ENCODE data around the gene SPATA24. TPM values are rescaled to one million over a fixed set of nuclear protein-coding genes. Genes with fewer than 3 reads are reported as not detected.

SPATA24 gene
- total and polyA plus RNA-seq, 2 of the 8 experiments (the other 6 are each of a cell fraction or from before 2014, with no cell fraction given): 5.8 to 9.4 TPM

- TF ChIP-seq GABPA (IDR thresholded peaks at IDR 0.05; ENCODE audit: borderline replicate concordance, insufficient read depth, low read length) (0 out of 2 replicates have a peak, but pooled peaks have one; percentile 10), RAD21 (IDR thresholded peaks at IDR 0.05 in 1 of 2, conservative IDR thresholded peaks at IDR 0.05 in 1 of 2; ENCODE audit: low read depth in 2 of 2, low read length in 2 of 2) (no peak), RNF2 (IDR thresholded peaks at IDR 0.05; ENCODE audit: borderline replicate concordance, low read depth, low read length, missing control alignments, poor library complexity, severe bottlenecking) (no peak), POLR2A (IDR thresholded peaks at IDR 0.05; ENCODE audit: control extremely low read depth in 1 of 2, low read depth in 2 of 2, low read length in 2 of 2) (no peak), SIRT6 (IDR thresholded peaks at IDR 0.05; ENCODE audit: low read length) (no peak), ZNF274 (IDR thresholded peaks at IDR 0.05; ENCODE audit: borderline replicate concordance, extremely low read depth, low read length) (no peak), ASH2L (IDR thresholded peaks at IDR 0.05; ENCODE audit: low read length) (peak; percentile 27), BRCA1 (IDR thresholded peaks at IDR 0.05; ENCODE audit: low read depth, low read length) (no peak), NRF1 (IDR thresholded peaks at IDR 0.05; ENCODE audit: low read depth, low read length) (no peak), SUZ12 (IDR thresholded peaks at IDR 0.05; ENCODE audit: low read length) (0 out of 2 replicates have a peak, but pooled peaks have one; percentile 5), SAP30 (IDR thresholded peaks at IDR 0.05; ENCODE audit: insufficient read depth, insufficient replicate concordance, low read length) (no peak), TAF1 (IDR thresholded peaks at IDR 0.05; ENCODE audit: low read depth, low read length) (no peak), PHF8 (conservative IDR thresholded peaks at IDR 0.05; ENCODE audit: low read depth, low read length) (no peak), SP2 (IDR thresholded peaks at IDR 0.05; ENCODE audit: low read length) (no peak), RXRA (IDR thresholded peaks at IDR 0.05; ENCODE audit: insufficient read depth, low read depth, low read length) (no peak), CTBP2 (IDR thresholded peaks at IDR 0.05; ENCODE audit: borderline replicate concordance, insufficient read depth, insufficient read length, low read length) (peak; percentile 64), TCF12 (IDR thresholded peaks at IDR 0.05; ENCODE audit: low read depth, low read length) (no peak), MAX (IDR thresholded peaks at IDR 0.05) (0 out of 2 replicates have a peak, but pooled peaks have one; percentile 12), CHD2 (IDR thresholded peaks at IDR 0.05; ENCODE audit: low read length) (no peak)
- TF ChIP-seq, protein P1, sequence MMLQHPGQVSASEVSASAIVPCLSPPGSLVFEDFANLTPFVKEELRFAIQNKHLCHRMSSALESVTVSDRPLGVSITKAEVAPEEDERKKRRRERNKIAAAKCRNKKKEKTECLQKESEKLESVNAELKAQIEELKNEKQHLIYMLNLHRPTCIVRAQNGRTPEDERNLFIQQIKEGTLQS (IDR thresholded peaks at IDR 0.05; ENCODE audit: insufficient read depth, low read depth, low read length): no peak
Observed at GRCh38 chr5:139394654-139395566, 9.0 kb downstream of the SPATA24 start, which contains the start of gene PROB1 (continued).

Data from H1 (cell line).